Endothelial cell of umbilical vein (primary cell): ENCODE measurements around the gene NSD1. TPM values are rescaled to one million over a fixed set of nuclear protein-coding genes. Genes with fewer than 3 reads are reported as not detected.

Source experiments
- BruUV-seq: library from RNA; stranded (reverse); fragments of 400-500 nt; replicated peaks from 2 replicates; lab custom pipeline; 2021; lab: Mats Ljungman, UMichigan
- CTCF ChIA-PET: fragments of 300-600, 350-600 bp; sonication (Branson Sonifier 250); formaldehyde crosslinking; loops from one replicate; lab custom pipeline; 2021; ENCODE audit warnings: antibody characterized with exemption, inconsistent platforms; lab: Charles Lee
- POLR2A ChIA-PET: fragments of 300-600, 350-600 bp; sonication (Branson Sonifier 250); formaldehyde crosslinking; loops from one replicate; lab custom pipeline; 2021; ENCODE audit warnings: antibody characterized with exemption, inconsistent platforms; lab: Charles Lee
- DNase-seq: peaks from one replicate; pipeline ENCODE4 v3.0.0-alpha.2; 2011; ENCODE audit warnings: low read depth, low spot score
- FAIRE-seq: peaks from 2 replicates; lab custom pipeline; 2011; peaks lifted over from hg19 to GRCh38; lab: Jason Lieb, UNC
- H2AFZ ChIP-seq: 2 replicates; pipeline ENCODE4 v1.6.0; 2012; ENCODE audit warnings: low read depth, low read length, control low read depth, inconsistent platforms
- H3K27ac ChIP-seq: 2 replicates; pipeline ENCODE4 v1.5.1; 2011; ENCODE audit warnings: low read depth, mild to moderate bottlenecking, control low read depth, low read length, moderate library complexity; ENCODE audit not compliant: insufficient read depth
- H3K27me3 ChIP-seq, 2 experiments: 2 replicates each; pipeline versions ENCODE4 v1.6.0 to v1.6.1; 2011; ENCODE audit warnings: low read length in 2 of 2, mixed read lengths in 1 of 2; ENCODE audit not compliant: control insufficient read depth in 2 of 2, insufficient read depth in 2 of 2
- H3K36me3 ChIP-seq, 2 experiments: 2 replicates in 1 of 2; 3 replicates in 1 of 2; pipeline ENCODE4 v1.5.1; 2011; ENCODE audit warnings: low read length in 2 of 2, mild to moderate bottlenecking in 1 of 2, moderate library complexity in 1 of 2; ENCODE audit not compliant: control insufficient read depth in 2 of 2, insufficient read depth in 2 of 2; ENCODE audit errors: extremely low read depth in 1 of 2
- H3K4me1 ChIP-seq: 3 replicates; pipeline ENCODE4 v1.5.1; 2011; ENCODE audit warnings: mild to moderate bottlenecking, low read length; ENCODE audit not compliant: control insufficient read depth, insufficient read depth; ENCODE audit errors: extremely low read depth
- H3K4me2 ChIP-seq: 2 replicates; pipeline ENCODE4 v1.6.1; 2011; ENCODE audit warnings: low read length, control low read depth, mixed read lengths; ENCODE audit not compliant: insufficient read depth
- H3K4me3 ChIP-seq, 3 experiments: fragments of 200-600 bp in 1 of 3; sonication (generic), shearing (Covaris generic) in 1 of 3; replicated peaks in 1 of 3; 2 replicates each; pipeline ENCODE4 v1.5.1; 2011 to 2016; ENCODE audit warnings: control low read depth in 3 of 3, low read length in 3 of 3, mild to moderate bottlenecking in 2 of 3, inconsistent platforms in 1 of 3, low read depth in 1 of 3, moderate library complexity in 1 of 3; ENCODE audit not compliant: insufficient read depth in 1 of 3
- H3K79me2 ChIP-seq: 2 replicates; pipeline ENCODE4 v1.6.0; 2012; ENCODE audit warnings: low read length, inconsistent platforms; ENCODE audit not compliant: control insufficient read depth, insufficient read depth
- H3K9ac ChIP-seq: replicated peaks from 2 replicates; pipeline ENCODE3; 2011; ENCODE audit warnings: low read length, control low read depth; ENCODE audit not compliant: insufficient read depth; ENCODE audit errors: extremely low read depth
- H3K9me1 ChIP-seq: replicated peaks from 3 replicates; pipeline ENCODE4 v1.6.0; 2011; ENCODE audit warnings: mild to moderate bottlenecking, low read length; ENCODE audit not compliant: control insufficient read depth, insufficient read depth; ENCODE audit errors: extremely low read depth
- H3K9me3 ChIP-seq: replicated peaks from 2 replicates; pipeline ENCODE4 v1.5.1; 2012; ENCODE audit warnings: low read length, inconsistent platforms; ENCODE audit not compliant: control insufficient read depth, insufficient read depth
- H4K20me1 ChIP-seq: replicated peaks from 2 replicates; pipeline ENCODE3; 2011; ENCODE audit warnings: mild to moderate bottlenecking, low read length; ENCODE audit not compliant: control insufficient read depth, insufficient read depth; ENCODE audit errors: extremely low read depth
- EZH2 ChIP-seq: IDR thresholded peaks from 2 replicates; pipeline ENCODE4 v1.6.1; 2012; ENCODE audit warnings: borderline replicate concordance, low read depth, mild to moderate bottlenecking, moderate library complexity, low read length, inconsistent platforms; ENCODE audit not compliant: severe bottlenecking
- FOS ChIP-seq: IDR thresholded peaks from 2 replicates; pipeline ENCODE4 v1.6.1; 2011; ENCODE audit warnings: mild to moderate bottlenecking, low read length, moderate library complexity, borderline replicate concordance; ENCODE audit not compliant: insufficient read depth
- GATA2 ChIP-seq: IDR thresholded peaks from 2 replicates; pipeline ENCODE4 v1.7.0; 2011; ENCODE audit warnings: low read depth, mild to moderate bottlenecking, moderate library complexity, mixed read lengths, low read length; ENCODE audit not compliant: insufficient read length, insufficient read depth
- JUN ChIP-seq: IDR thresholded peaks from 2 replicates; pipeline ENCODE4 v1.6.1; 2011; ENCODE audit warnings: borderline replicate concordance, low read depth; ENCODE audit not compliant: insufficient read length, insufficient read depth
- MYC ChIP-seq: IDR thresholded peaks from one replicate; pipeline ENCODE4 v1.6.1; 2011; ENCODE audit warnings: mild to moderate bottlenecking, low read depth, low read length
- POLR2A ChIP-seq: IDR thresholded peaks from 2 replicates; pipeline ENCODE4 v1.6.1; 2012; ENCODE audit warnings: low read depth, mild to moderate bottlenecking, control low read depth, low read length
- POLR2AphosphoS5 ChIP-seq: IDR thresholded peaks from 2 replicates; pipeline ENCODE4 v1.6.1; 2012; ENCODE audit warnings: low read depth, mild to moderate bottlenecking, control low read depth, low read length, moderate library complexity; ENCODE audit not compliant: insufficient read depth
- dilution Hi-C: fragments of 300-500 bp; cut with MboI; formaldehyde crosslinking; loops from one replicate; pipeline ENCODE4 v1.15.0; 2019; ENCODE audit warnings: low sequenced_read_pairs; ENCODE audit not compliant: extremely low pct_ligation_motif_present
- intact Hi-C: fragments of 100-400 bp; cut with micrococcal nuclease; formaldehyde crosslinking; loops from one replicate; pipeline ENCODE4 v1.10.0; 2022
- polyA plus RNA-seq, 4 experiments: library from polyadenylated mRNA; depleted of rRNA in 3 of 4; stranded (reverse) in 3 of 4; unstranded in 1 of 4; fragments of >200 nt; gene quantifications; 2 replicates each; pipeline versions ENCODE4 v1.2.1 to v1.2.3, GENCODE V29; 2011 to 2012; ENCODE audit warnings: missing spikeins in 1 of 4
- total RNA-seq: library from RNA; stranded (reverse); gene quantifications from 2 replicates; pipeline ENCODE4 v1.2.3, GENCODE V29; 2021
- TF ChIP-seq, protein P1 (sequence below), 2 donors: IDR thresholded peaks; 1 replicate in 1 of 2; 2 replicates in 1 of 2; pipeline ENCODE4 v1.5.1; 2011; ENCODE audit warnings: low read length in 2 of 2, mild to moderate bottlenecking in 2 of 2, moderate library complexity in 2 of 2, control low read depth in 1 of 2, inconsistent platforms in 1 of 2, low read depth in 1 of 2; ENCODE audit not compliant: insufficient read depth in 1 of 2; ENCODE audit errors: extremely low read depth in 1 of 2
- TF ChIP-seq, protein P2 (sequence below): IDR thresholded peaks from 2 replicates; pipeline ENCODE4 v1.6.1; 2011; ENCODE audit not compliant: insufficient read depth, insufficient read length

NSD1 gene
- total and polyA plus RNA-seq, 2 donors (not counting 3 experiments of a cell fraction or from before 2014, with no cell fraction given) = 14.4 to 90.4 TPM

DNA sequence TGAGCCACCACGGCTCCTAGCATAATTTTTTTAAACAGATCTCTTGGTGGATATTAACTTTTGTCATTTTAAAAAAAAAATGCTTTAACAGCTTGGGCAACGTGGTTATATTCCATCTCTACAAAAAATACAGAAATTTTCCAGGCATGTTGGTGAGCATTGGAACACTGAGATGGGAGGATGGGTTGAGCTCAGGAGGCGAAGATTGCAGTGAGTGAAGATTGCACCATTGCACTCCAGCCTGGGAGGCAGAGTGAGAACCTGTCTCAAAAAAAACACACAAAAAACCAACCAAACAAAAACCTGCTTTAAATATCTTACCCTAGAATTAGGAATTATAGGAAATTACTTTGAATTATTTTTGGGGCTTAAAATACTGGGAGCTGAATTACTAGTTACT is 55.2 kb downstream of the NSD1 start:
- Histone ChIP-seq H3K27me3 (no peaks in the 10 kb centered on the region), H2AFZ (no peak overlapping the region), H3K4me1 (peaks cover 6% of the 10 kb centered on the region), H3K9me3 (no peaks in the 10 kb centered on the region), H3K9ac (no peak overlapping the region), H3K79me2 (peaks cover 53% of the 10 kb centered on the region), H3K27ac (no peak overlapping the region), H3K4me3 (no peak overlapping the region), H3K4me2 (no peak overlapping the region), H3K36me3 (peaks cover 0 to 2% of the 10 kb centered on the region in 2 experiments), H4K20me1 (no peaks in the 10 kb centered on the region), H3K9me1 (no peaks in the 10 kb centered on the region)
- intact Hi-C loops = no loop called here
- no peak for FAIRE-seq
- DNase-seq = no peak
- BruUV-seq = no TSS peak
- dilution Hi-C loops = no loop called here
- TF ChIP-seq JUN = no peak
- TF ChIP-seq POLR2A = no peak
- no peak for TF ChIP-seq MYC
- TF ChIP-seq POLR2AphosphoS5 = no peak
- TF ChIP-seq, protein P1, sequence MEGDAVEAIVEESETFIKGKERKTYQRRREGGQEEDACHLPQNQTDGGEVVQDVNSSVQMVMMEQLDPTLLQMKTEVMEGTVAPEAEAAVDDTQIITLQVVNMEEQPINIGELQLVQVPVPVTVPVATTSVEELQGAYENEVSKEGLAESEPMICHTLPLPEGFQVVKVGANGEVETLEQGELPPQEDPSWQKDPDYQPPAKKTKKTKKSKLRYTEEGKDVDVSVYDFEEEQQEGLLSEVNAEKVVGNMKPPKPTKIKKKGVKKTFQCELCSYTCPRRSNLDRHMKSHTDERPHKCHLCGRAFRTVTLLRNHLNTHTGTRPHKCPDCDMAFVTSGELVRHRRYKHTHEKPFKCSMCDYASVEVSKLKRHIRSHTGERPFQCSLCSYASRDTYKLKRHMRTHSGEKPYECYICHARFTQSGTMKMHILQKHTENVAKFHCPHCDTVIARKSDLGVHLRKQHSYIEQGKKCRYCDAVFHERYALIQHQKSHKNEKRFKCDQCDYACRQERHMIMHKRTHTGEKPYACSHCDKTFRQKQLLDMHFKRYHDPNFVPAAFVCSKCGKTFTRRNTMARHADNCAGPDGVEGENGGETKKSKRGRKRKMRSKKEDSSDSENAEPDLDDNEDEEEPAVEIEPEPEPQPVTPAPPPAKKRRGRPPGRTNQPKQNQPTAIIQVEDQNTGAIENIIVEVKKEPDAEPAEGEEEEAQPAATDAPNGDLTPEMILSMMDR (IDR thresholded peaks at IDR 0.05; ENCODE audit: extremely low read depth in 1 of 2, insufficient read depth in 1 of 2, low read depth in 1 of 2, low read length in 2 of 2) = no peak
- no peak for TF ChIP-seq GATA2
- no peak for TF ChIP-seq EZH2
- TF ChIP-seq FOS = no peak
- TF ChIP-seq, protein P2, sequence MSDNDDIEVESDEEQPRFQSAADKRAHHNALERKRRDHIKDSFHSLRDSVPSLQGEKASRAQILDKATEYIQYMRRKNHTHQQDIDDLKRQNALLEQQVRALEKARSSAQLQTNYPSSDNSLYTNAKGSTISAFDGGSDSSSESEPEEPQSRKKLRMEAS = no peak
- ChIA-PET POLR2A (no interaction called here), CTCF (no interaction called here)
